HT-29 (cell line): Measurements from ENCODE around the gene ADAP1. TPM values are rescaled to one million over a fixed set of nuclear protein-coding genes. Genes with fewer than 3 reads are reported as not detected.
"Not testable (repeated sequence)": the region's sequence is repeated elsewhere in the genome, so short reads cannot be mapped to it uniquely, and the experiment has no call there.

Source experiments
- DNase-seq: peaks from one replicate; pipeline ENCODE4 v3.0.0-alpha.2; 2015; ENCODE audit warnings: low spot score
- total RNA-seq: library from RNA; depleted of rRNA; stranded (reverse); fragments of >200 nt; shearing (Covaris generic); gene quantifications from 2 replicates; pipeline ENCODE4 v1.2.3, GENCODE V29; 2014; rRNA removed

The ADAP1 gene, protein sequence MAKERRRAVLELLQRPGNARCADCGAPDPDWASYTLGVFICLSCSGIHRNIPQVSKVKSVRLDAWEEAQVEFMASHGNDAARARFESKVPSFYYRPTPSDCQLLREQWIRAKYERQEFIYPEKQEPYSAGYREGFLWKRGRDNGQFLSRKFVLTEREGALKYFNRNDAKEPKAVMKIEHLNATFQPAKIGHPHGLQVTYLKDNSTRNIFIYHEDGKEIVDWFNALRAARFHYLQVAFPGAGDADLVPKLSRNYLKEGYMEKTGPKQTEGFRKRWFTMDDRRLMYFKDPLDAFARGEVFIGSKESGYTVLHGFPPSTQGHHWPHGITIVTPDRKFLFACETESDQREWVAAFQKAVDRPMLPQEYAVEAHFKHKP
- total RNA-seq: 535 and 538 TPM in 2 replicates

DNA sequence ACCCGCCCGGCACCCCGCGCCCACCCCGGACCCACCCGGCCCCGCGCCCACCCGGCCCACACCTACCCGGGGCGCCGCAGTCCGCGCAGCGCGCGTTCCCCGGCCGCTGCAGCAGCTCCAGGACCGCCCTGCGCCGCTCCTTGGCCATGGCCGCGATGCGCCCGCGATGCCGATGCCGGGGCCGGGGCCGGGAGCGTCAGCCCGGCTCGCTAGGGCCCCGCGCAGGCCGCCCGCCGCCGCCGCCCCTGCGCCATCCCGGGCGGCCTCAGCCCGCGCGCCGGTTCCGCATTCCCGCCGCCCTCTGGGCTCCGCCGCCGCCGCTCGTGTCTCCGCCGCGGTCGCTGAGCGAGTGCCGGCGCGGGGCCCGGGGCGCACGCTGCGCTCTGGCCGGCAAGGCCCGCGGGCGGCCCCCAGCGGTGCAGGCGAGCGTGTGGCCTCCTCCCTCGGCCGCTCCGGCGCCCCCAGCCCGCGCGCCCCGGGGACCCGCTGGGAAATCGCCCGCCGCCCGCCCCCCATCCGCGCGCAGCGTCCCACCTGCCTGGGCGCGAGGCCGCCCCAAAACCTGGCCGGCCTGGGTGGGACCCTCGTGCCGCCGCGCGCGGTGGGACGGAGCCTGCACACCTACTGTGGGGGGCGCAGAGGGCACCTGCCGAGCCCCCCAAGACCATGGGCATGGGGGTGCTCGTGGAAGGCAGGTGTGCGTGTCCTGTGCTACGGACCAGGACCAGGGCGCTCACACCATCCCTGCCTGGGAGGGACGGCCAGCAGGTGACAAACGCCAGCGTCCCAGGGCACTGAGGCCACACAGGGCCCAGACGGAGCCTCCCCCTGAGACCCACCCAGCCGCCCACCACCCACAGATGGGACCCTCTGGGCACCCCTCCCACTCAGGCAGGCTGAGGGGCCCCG is at the start of gene ADAP1:
Gene ADAP1 (minus strand): TSS at position 351 of the 909 bp plus-strand sequence. CDS start 203 bp downstream, at position 148.
- peak; percentile 77 for DNase-seq

DNA sequence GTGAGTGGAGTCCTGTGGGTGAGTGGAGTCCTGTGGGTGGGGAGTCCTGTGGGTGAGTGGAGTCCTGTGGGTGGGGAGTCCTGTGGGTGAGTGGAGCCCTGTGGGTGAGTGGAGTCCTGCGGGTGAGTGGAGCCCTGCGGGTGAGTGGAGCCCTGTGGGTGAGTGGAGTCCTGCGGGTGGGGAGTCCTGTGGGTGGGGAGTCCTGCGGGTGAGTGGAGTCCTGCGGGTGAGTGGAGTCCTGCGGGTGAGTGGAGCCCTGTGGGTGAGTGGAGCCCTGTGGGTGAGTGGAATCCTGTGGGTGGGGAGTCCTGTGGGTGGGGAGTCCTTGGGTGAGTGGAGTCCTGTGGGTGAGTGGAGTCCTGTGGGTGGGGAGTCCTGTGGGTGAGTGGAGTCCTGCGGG is 48.0 kb upstream of the ADAP1 start:
- not testable (repeated sequence) for DNase-seq

DNA sequence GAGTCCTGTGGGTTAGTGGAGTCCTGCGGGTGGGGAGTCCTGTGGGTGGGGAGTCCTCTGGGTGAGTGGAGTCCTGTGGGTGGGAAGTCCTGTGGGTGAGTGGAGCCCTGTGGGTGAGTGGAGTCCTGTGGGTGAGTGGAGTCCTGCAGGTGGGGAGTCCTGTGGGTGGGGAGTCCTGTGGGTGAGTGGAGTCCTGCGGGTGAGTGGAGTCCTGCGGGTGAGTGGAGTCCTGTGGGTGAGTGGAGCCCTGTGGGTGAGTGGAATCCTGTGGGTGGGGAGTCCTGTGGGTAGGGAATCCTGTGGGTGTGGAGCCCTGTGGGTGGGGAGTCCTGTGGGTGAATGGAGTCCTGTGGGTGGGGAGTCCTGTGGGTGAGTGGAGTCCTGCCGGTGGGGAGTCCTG is 47.5 kb upstream of the ADAP1 start:
- not testable (repeated sequence) for DNase-seq

GRCh38 chr7:1001069-1001770 is 46.7 kb upstream of the ADAP1 start:
- DNase-seq: not testable (repeated sequence)

- DNase-seq: no peak
Measured at GRCh38 chr7:999941-1000935, 45.8 kb upstream of the ADAP1 start.

DNA sequence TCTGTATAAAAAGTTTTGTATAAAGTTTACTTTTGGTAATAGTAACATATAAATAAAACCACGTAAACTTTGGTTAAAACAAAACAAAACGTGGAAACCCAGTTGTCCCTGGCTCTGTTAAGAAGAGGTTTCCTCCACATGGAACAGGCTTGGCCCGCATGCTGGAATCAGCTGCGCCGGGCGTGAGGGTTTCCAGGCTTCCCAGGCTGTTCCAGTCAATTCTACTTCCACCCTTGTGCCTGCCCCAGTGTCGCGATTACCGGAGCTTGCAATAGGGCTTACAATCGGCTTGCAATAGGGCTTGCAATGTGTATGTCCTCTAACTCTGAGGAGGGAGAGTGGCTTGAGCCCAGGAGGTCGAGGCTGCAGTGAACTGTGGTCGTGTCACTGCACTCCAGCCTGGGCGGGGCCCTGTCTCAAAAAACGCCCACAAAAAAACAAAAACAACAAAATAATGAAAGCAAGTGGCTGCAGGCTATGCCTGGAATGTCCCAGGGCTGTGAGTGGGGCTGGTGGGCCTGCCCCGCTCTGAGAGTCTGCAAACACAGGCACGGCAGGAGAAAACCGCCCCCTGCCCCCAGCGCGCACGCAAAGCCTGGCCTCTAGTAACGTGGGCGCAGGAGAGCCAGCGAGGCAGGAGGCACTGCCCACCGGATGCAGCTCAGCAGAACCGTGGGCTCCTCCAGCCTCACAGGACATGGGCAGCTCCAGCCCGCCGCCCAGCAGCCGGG is 44.8 kb upstream of the ADAP1 start:
- no peak for DNase-seq

DNA sequence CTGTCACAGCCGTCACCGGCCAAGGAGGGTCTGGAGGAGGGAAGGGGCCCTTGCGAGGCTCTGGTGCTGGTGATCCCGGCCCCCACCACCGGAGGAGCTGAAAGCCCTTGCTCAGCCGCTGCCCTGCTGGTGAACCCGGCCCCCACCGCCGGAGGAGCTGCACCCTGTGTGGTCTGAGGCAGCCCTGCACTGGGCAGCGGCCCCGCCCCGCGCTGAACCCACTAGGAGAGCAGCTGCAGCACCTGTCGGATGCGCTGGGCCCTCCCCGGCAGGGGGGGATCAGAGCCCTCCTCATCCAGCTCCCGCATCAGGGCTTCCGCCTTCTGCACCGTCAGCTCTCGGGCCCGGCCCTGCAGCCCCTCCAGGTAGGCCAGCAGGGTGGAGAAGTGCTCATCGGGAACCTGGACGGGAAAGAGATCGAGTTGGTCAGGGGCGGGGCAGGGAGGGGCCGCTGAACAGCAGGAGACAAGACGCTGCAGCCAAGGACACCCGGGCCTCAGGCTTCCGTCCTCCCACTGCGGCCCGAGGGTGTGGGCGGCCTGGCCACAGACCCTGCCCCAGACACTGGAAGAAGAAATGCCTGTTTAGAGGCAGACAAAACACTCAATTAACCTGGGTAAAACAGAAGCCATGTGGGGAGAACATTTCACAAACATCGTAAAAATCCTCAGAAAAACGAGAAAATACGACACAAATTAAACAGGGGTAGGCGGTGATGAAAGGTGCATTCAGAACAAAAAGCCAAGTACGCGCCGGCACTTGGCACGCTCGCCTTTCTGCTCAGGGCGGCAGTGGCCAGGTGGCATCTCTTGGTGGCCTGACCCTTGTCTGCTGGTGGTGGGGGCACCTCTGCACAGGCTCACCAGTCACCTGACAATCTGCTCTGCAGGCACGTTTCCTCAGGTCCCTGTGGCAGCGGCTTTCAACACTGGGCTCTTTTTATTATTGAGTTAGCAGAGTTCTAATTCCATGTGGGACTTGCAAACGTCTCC is 43.2 kb upstream of the ADAP1 start:
- no peak for DNase-seq

- no peak for DNase-seq
Measured at GRCh38 chr7:996079-996872, 41.8 kb upstream of the ADAP1 start.

- DNase-seq: no peak
Measured at GRCh38 chr7:995571-995970, 41.1 kb upstream of the ADAP1 start.

- DNase-seq: no peak
Measured at GRCh38 chr7:994592-995308, 40.3 kb upstream of the ADAP1 start.

DNA sequence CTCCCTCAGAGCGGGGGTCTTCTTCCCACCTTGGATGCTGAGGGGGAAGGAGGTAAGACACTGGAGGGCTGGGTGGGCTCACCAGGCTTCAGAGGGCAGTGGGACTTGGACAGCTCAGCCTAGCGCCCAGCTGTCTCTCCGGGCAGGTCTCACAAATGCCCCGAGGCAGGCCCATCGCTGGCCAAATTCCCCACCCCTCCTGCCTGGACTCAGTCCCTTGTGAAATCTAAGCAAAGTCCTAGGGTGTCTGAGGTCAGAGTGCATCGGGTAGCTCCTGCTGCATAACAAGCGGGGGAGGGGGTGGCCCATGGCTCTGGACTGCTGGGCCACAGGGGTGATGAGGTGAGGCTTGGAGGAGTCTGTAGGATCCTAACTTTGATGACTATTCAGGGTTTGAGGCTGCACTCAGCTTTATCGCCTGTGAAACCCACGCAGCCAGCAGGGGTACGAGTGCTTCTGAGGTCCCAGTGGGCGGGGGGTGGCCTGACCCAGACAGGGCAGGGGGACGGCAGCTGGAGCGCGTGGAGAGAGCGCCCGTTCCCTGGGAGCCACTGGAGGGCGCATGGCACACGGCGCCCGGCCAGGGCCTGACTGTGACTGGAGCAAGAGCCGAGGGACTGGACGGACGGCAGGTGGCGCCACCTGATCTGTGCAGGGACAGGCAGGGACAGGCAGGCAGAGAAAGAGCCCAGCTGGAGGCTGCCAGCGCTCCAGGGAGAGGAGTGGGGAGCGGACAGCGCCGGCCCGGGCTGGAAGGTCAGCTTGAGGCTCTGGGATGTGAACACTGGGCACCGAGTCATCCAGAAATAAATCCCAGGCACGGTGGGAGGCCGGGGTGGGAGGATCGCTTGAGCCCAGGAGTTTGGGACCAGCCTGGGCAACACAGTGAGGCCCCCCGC is 38.5 kb upstream of the ADAP1 start:
- peak; percentile 99 for DNase-seq

DNA sequence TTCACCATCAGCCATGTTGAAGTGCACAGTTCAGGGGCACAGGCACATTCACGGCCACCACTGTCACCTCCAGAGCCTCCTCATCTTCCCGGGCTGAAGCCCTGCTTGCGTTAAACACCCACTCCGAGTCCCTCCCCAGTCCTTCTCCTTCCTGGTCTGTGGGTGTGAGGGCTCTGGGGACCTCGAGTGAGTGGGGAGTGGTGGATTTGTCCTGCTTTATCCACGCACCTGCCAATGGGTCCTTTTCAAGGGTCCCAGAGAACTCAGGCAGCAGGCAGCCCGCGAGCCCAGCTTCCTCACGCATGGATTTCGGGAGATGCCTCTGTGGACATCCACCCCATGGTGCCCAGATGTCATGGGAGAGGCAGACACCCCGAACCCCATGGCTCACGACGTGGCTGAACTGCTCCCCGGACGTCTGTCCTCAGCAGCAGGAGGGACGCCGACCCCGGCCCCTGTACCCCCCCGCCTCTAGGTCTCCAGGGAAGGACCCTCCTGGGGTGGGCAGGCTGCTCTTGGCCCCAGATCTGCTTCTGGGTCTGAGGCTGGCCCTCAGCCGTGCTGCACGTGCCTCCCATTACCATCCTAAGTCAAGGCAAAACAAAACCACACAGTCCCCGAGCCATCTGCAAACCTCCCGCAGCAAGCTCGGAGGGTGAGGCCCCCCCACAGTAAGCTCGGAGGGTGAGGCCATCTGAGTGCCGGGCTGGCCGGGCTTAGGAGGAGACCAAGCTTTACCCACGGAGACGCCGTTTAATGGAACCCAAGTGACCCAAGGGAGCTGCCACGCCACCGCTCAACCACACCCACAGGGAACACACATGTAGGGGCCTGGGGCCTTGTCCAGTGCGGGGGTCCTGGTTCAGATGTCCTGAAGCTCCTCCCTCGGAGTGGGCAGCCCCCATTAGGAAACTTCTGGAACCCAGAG is 37.5 kb upstream of the ADAP1 start:
- no peak for DNase-seq

- DNase-seq: no peak
Measured at GRCh38 chr7:990933-991728, 36.7 kb upstream of the ADAP1 start.

DNA sequence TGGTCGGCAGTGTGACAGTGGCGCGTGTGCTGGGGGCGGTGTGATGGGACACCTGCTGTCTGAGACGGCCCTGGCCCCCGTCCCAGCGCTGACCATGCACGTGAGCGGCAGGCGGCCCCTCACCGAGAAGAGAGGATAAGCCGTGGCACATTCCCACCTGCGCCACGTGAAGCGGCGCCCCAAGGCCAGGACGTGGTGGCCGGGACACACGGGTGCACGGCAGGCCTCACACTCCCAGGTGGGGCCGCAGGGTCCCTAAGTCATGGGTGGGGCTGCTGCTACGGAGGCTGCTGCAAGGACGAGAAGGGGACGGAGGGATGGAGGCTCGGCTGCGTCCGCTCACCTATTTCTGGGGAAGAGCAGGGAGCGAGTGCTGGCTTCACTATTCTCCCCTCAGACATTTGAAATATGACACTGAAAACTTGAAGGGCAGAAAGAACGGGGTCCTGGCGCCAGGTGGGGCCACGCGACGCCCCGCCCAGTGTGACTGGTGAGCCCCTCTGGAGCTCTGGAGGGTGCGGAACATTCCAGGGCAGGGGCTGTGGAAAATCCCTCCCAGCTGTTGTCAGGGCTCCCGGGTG is 36.0 kb upstream of the ADAP1 start:
- DNase-seq: no peak
